ENCODE measurements around the gene CCDC77.

Gene CCDC77

DNA sequence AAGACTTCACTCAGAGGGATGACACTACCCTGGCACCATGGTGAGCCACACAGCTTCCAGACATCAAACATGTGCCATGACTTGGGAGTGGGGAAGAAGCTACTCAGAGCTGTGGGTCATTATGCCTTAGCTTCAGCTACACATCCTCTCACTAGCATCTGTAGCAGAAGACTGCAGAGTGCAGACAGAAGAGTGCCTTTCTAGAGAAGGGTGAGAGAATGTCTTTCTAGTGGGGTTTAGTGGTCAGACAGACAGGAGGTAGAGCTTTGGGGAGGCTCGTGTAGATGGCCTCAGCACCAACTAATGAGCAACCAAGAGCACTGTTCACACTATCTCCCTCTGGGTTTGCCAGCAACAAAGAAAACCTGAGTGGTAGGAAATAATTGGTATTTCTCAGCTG, 53.4 kb downstream of the CCDC77 start:
- no peak for DNase-seq

DNA sequence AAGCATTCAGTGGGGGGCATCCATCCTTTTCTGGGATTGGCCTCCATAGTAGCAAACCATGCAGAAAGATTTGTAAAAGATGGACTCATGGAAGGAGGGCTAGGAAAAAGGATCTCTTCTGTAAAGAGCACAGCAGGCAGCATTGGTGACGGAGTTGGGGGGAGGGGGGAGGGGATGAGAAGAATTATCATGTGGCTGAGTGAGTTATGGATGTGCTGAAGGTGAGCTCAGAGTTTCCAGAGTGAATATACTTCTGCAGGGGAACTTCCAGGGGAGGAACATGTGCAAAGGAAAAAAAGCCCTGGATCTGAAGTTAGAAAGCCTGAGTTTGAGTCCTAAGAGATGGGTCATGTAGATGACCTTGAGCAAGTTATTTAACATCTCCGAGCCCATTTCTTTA, 54.4 kb downstream of the CCDC77 start:
- no peak for DNase-seq

GRCh38 chr12:457676-458075, 56.2 kb downstream of the CCDC77 start:
- DNase-seq, result no peak

GRCh38 chr12:459050-459429, 57.6 kb downstream of the CCDC77 start:
- DNase-seq, result no peak

DNA sequence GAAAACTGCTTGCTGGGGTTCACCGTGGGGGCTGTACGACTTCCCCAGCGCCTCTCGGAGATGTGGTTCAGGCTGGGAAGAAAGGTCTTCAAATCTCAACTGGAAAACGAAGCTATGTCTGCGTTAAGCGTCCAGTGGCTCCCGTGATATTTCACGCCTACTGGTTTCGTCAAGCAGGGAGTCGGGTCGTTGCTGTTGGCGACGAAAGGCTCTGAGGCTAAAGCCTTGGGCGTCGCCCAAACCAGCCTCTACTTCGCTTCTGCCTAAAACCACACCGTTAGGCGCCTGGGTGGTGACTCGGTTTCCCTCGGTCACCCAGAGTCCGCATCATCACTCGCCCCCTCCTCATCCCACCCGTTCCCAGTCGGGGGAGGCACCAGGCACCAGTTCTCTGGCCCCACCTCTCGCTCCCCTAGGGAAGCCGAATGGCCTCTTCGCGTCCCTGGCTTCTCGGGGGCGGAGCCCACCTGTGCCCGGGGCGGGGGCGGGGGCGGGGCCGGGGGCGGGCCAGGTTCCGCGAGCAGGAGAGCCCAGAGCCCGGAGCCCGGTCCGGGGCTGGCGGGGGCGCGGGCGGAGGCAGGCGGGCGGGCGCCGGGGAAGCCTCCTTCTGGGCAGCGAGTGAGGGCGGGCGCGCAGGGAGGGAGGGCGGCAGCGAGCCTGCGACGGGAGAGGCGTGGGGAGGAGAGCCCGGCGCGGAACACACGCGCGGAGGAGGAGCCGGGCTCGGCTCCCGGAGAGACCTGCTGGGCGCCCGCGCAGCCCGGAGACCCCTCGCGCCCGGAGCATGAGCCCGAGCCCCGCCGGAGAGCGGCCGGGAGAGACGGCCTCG, 58.2 kb downstream of the CCDC77 start, which contains the start of gene B4GALNT3:
B4GALNT3 (plus strand) TSS at position 510 of the 829 bp plus-strand sequence. CDS start 438 bp downstream, outside the sequence.
- DNase-seq, result peak; percentile 18

GRCh38 chr12:460261-461230, 59.1 kb downstream of the CCDC77 start:
- peak; percentile 22 for DNase-seq

GRCh38 chr12:461425-461824, 60.0 kb downstream of the CCDC77 start:
- no peak for DNase-seq

DNA sequence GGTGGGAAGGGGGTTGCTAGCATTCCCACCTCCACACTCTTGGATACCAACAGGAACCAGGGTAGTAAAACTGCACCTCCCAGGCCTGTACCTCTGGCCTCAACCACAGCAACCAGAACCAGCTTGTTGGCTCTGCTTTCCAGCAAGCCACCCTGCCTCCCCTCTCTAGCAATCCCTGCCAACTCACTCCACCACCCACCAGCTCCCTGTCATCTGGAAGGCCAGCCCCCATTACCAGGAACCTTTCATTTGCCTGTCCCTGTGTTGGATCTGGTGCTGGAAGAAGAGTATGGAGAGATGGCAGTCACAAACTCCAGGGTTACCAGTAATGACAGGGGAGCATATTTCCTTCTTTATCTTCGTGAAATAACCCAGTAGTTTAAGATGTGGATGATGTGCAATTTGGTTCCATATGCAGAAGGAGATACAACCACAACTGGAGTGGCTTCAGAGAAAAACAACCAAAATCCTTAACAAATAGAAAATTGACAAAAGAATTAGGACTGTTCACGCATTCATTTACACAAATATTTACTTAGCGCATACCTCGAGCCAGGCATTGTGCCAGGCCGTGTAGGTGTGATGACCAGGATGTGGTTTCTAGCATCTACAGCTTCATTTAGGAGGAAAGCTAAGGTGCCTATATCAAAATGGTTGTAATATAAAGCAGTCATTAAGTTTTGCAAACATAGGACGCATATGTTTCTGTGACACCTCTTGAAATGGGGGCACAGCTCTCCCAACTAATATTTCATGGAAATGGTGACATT, 61.7 kb downstream of the CCDC77 start:
- no peak for DNase-seq

DNA sequence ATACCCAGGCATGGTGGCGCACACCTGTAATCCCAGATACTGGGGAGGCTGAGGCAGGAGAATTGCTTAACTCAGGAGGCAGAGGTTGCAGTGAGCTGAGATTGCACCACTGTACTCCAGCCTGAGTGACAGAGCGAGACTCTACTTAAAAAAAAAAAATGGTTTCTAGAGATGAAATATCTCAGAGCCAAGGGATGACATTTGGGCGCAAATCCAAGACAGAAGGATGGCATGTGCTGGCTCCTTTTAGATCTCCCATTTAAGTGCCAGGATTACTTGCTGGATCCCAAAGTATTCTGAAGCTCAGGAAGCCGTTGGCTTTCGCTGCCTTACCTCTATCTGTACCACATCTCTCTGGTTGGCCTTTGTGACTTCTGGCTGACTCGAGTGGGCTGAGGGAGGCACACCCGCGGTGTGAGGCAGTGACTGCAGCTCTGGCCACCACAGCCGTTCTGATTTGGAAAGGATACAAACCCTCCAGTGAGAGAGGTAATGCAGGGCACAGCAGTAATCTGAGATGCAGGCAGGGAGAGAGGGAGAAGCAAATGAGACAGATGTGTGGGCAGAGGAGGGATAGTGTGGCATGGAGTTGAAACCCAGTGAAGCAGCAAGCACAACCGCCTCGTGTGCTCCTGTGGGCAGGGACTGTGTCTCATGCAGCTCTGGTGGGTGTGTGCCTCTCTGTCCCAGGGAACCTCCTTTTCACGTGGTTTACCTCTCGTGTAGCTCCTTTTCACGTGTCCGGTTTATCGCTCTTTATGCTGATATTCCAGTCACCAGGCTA, 63.2 kb downstream of the CCDC77 start:
- no peak for DNase-seq

GRCh38 chr12:466039-466438, 64.6 kb downstream of the CCDC77 start:
- DNase-seq, result no peak

DNA sequence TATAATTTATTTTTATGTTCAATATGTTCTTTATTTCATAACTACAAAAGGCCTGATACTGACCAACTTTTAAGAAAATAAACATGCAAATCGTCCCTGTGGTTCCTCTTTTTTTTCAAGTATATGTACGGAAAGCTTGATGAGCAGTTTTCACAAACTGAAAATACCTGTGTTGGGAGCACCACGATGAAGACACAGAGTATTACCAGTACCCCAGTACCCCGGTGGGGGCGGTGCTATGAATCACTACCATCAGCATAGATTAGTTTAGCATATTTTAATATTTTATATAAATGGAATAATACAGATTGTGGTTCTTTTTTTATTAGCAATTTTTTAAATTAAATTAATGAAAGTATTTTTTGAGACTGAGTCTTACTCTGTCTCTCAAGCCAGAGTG, 65.3 kb downstream of the CCDC77 start:
- DNase-seq, result no peak

GRCh38 chr12:467591-467990, 66.1 kb downstream of the CCDC77 start:
- no peak for DNase-seq

DNA sequence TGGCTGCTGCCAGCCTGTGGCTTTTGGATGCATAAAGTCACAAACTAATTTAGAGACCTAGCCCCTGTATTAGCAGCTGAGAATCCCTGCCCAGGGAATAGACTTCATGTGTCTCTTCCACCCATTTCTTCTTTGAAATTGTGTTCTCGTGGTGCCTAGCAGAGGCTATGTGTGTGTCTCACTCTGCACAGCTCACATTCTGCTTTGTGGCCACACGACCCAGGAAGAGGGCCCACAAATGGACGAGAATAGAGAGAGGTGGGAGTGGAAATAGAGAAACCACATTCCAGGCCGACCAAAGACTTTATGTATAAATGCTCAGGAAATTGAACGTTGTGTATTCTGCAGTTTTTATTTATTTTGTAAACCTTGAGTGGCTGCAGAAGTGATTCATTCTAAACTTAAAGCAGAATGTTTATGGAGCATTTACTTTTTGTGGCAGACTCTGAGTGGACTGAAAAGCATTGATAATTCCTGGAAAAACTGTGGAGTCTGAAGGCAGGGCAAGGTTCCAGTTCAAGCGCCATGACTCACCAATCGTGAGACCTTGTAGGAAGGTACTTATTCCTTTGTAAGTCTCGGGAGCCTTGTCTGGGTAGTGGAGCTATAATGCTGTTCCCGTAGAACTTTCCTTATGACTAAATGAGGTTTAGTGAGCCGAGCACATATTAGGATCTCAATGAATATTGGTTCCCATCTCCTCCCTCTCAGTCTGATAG, 67.4 kb downstream of the CCDC77 start:
- no peak for DNase-seq

GRCh38 chr12:470133-470532, 68.7 kb downstream of the CCDC77 start:
- DNase-seq, result no peak

DNA sequence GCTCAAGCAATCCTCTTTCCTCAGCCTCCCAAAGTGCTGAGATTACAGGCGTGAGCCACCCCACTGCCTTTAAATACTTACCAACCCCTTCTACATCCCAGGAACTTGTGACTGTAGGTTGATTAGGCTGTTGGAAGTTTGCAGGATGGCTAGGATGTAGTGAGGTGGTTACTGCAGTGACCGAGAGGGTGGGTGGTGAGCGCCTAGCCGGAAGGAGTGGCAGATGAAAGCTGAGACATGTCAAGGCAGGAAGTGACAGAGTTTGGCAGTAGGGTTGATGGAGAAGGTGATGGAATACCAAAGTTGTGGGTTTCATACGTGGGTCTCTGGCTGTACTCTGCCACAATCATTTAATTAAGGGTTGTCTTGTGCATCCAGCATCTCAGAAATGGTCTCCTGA, 71.8 kb downstream of the CCDC77 start:
- no peak for DNase-seq

- no peak for DNase-seq
Measured at GRCh38 chr12:473863-474577, 72.6 kb downstream of the CCDC77 start.

DNA sequence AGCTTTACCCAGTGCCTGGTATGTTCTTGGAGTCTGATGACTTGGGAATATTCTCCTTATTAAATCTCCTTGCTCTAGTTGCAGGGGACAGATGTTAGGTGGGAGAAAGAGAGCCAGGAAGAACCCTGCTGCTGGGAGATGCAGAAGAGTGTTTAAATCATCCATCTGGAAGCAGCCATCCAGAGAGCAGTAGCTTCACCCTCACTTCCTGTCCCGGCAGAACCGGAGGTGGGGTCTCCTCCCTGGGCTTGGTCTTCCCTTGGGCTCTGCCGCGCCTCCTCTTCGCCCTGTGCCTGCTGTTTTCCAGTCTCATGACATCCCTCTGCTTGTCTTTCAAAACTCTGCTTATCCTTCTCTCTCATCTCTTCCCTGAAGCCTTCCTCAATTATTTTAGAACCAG, 73.8 kb downstream of the CCDC77 start:
- no peak for DNase-seq

GRCh38 chr12:479161-479560, 77.7 kb downstream of the CCDC77 start:
- DNase-seq, result no peak

GRCh38 chr12:480831-481816, 79.7 kb downstream of the CCDC77 start:
- no peak for DNase-seq
